Gastroesophageal sphincter (tissue), 4 donors: Measurements from ENCODE around the gene APLN. TPM values are rescaled to one million over a fixed set of nuclear protein-coding genes. Genes with fewer than 3 reads are reported as not detected.

Experiments
- ATAC-seq: fragments of 150-250 bp; one replicate; pipeline ENCODE4 v1.9.1; 2016; ENCODE audit warnings: mild to moderate bottlenecking, moderate library complexity
- H3K27ac ChIP-seq, 4 donors: fragments of 200-600 bp; sonication (generic) in 3 of 4; 1 replicate in 3 of 4; 2 replicates in 1 of 4; pipeline ENCODE4 v1.5.1; 2016 to 2019
- H3K27me3 ChIP-seq: fragments of 200-600 bp; sonication (generic); one replicate; pipeline ENCODE4 v1.5.1; 2019
- H3K36me3 ChIP-seq, 2 donors: fragments of 200-600 bp; sonication (generic); one replicate each; pipeline ENCODE4 v1.5.1; 2019; ENCODE audit warnings: control low read depth in 1 of 2
- H3K4me1 ChIP-seq, 3 donors: fragments of 200-600 bp; sonication (generic); 1 replicate in 2 of 3; 2 replicates in 1 of 3; pipeline ENCODE4 v1.5.1; 2016 to 2019; ENCODE audit warnings: control low read depth in 2 of 3
- H3K4me3 ChIP-seq, 2 donors: fragments of 200-600 bp; sonication (generic); one replicate each; pipeline ENCODE4 v1.5.1; 2019; ENCODE audit warnings: mild to moderate bottlenecking in 1 of 2, moderate library complexity in 1 of 2
- H3K9me3 ChIP-seq, 3 donors: fragments of 200-600 bp; sonication (generic); one replicate each; pipeline ENCODE4 v1.5.1; 2017 to 2019; ENCODE audit warnings: control low read depth in 2 of 3
- CTCF ChIP-seq, 4 experiments: fragments of 200-600 bp in 2 of 4; fragments of 450-650 bp in 2 of 4; sonication (generic) in 1 of 4; IDR thresholded peaks; one replicate each; pipeline ENCODE4 v1.5.1; 2017 to 2019; ENCODE audit warnings: antibody characterized with exemption in 4 of 4, mild to moderate bottlenecking in 2 of 4, moderate library complexity in 2 of 4
- EP300 ChIP-seq: sonication (generic); formaldehyde crosslinking; IDR thresholded peaks from one replicate; pipeline ENCODE4 v1.6.1; 2017; ENCODE audit warnings: antibody characterized with exemption, mild to moderate bottlenecking
- POLR2A ChIP-seq, 2 donors: fragments of 450-650 bp; IDR thresholded peaks; one replicate each; pipeline ENCODE4 v1.6.1; 2017; ENCODE audit warnings: antibody characterized with exemption in 2 of 2, mild to moderate bottlenecking in 2 of 2, moderate library complexity in 1 of 2
- POLR2AphosphoS5 ChIP-seq: sonication (generic); formaldehyde crosslinking; IDR thresholded peaks from one replicate; pipeline ENCODE4 v1.6.1; 2017; ENCODE audit warnings: antibody characterized with exemption
- WGBS, 2 donors: methylation state at CpG; one replicate each; pipeline ENCODE4 v1.1.5; 2018; ENCODE audit warnings: low coverage in 1 of 2; 5-methylcytosine and 5-hydroxymethylcytosine counted together
- total RNA-seq, 4 donors: library from RNA; depleted of rRNA; stranded (reverse); fragments of >200 nt; gene quantifications; one replicate each; pipeline ENCODE4 v1.1.0, GENCODE V29; 2016

The APLN gene
- total RNA-seq, 4 donors from 2014 or later = 0.78 to 2.3 (median 1.2) TPM

- H3K9me3 ChIP-seq = no peaks in the 10 kb centered on the region
- TF ChIP-seq EP300 = no peak
- no peak for TF ChIP-seq POLR2A (IDR thresholded peaks at IDR 0.05)
- no peak for TF ChIP-seq POLR2AphosphoS5
- no peak for TF ChIP-seq CTCF (IDR thresholded peaks at IDR 0.05)
- H3K4me1 ChIP-seq = peaks cover 0 to 24% (median 6%) of the 10 kb centered on the region in 3 donors
- WGBS, 2 donors = 86 to 100% methylated on average over 1 to 3 of the region's 8 CpGs
- H3K27me3 ChIP-seq = no peaks in the 10 kb centered on the region
- no peak overlapping the region for H3K4me3 ChIP-seq
- no peak overlapping the region for H3K27ac ChIP-seq
- no peak for ATAC-seq
- H3K36me3 ChIP-seq = no peaks in the 10 kb centered on the region
Measured at GRCh38 chrX:129652565-129653169, 2.1 kb downstream of the APLN start.

- ATAC-seq = no peak
- no peaks in the 10 kb centered on the region for H3K36me3 ChIP-seq
- H3K27me3 ChIP-seq = no peaks in the 10 kb centered on the region
- no peaks in the 10 kb centered on the region for H3K9me3 ChIP-seq
- peaks cover 0 to 24% (median 6%) of the 10 kb centered on the region in 3 donors for H3K4me1 ChIP-seq
- 83 to 100% methylated on average over 2 to 3 of the region's 14 CpGs for WGBS, 2 donors
- TF ChIP-seq EP300 (no peak), POLR2AphosphoS5 (no peak), POLR2A (IDR thresholded peaks at IDR 0.05) (no peak), CTCF (IDR thresholded peaks at IDR 0.05) (no peak)
- H3K4me3 ChIP-seq = no peak overlapping the region
- H3K27ac ChIP-seq = no peak overlapping the region
Measured at GRCh38 chrX:129651756-129652564, 2.8 kb downstream of the APLN start.

DNA sequence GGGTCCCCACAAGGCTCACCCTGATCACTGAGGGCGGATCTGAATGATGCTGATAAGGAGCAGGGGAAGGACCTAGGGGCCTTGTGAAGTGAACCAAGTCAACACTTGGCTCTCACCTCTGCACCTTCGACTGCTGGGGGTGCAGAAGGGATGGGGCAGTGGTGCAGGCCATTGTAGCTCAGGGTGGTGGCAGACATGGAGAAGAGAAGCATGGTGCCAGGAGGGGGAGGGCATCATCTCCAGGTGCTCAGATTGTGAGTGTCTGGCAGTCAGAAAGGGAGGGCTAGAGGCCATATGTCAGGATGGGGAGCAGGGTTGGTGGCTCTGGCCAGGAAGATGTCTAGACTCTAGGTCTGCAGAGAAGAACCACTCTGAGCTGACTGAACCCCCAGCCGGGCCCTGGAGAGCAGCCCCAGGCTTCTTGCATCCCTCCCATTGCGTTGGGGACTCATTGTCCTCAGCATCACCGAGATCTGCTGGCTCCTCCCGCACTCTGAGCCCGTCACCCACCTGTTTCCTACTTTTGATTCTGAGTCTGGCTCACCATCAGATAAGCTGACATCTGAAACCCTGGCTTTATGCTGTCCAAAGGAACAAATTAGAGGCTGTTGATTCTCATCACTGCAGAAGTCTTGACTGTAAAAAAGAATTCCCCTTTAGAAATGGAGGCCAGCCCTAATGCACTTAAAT, 3.8 kb downstream of the APLN start:
- Histone ChIP-seq H3K27ac (no peak overlapping the region), H3K9me3 (no peaks in the 10 kb centered on the region), H3K4me1 (peaks cover 0 to 24% (median 6%) of the 10 kb centered on the region in 3 donors), H3K36me3 (no peaks in the 10 kb centered on the region), H3K4me3 (no peak overlapping the region), H3K27me3 (no peaks in the 10 kb centered on the region)
- no peak for ATAC-seq
- TF ChIP-seq CTCF (IDR thresholded peaks at IDR 0.05) (no peak), POLR2A (IDR thresholded peaks at IDR 0.05) (no peak), POLR2AphosphoS5 (no peak), EP300 (no peak)
- no CpG with 5 or more reads among the region's 7 CpGs for WGBS, 2 donors

GRCh38 chrX:129650183-129650689, 4.5 kb downstream of the APLN start:
- Histone ChIP-seq H3K4me3 (no peak overlapping the region), H3K36me3 (no peaks in the 10 kb centered on the region), H3K27ac (no peak overlapping the region), H3K4me1 (peaks cover 0 to 20% (median 6%) of the 10 kb centered on the region in 3 donors), H3K9me3 (no peaks in the 10 kb centered on the region), H3K27me3 (no peaks in the 10 kb centered on the region)
- 43 to 89% methylated on average over 1 of the region's 3 CpGs for WGBS, 2 donors
- ATAC-seq = no peak
- TF ChIP-seq CTCF (IDR thresholded peaks at IDR 0.05) (no peak), POLR2A (IDR thresholded peaks at IDR 0.05) (no peak), POLR2AphosphoS5 (no peak), EP300 (no peak)
